ENCODE measurements around the gene INS. TPM values are rescaled to one million over a fixed set of nuclear protein-coding genes. Genes with fewer than 3 reads are reported as not detected.

Gene INS
- total and polyA plus RNA-seq, 4 donors, result 1.2 to 3.3 TPM; not detected in 2

DNA sequence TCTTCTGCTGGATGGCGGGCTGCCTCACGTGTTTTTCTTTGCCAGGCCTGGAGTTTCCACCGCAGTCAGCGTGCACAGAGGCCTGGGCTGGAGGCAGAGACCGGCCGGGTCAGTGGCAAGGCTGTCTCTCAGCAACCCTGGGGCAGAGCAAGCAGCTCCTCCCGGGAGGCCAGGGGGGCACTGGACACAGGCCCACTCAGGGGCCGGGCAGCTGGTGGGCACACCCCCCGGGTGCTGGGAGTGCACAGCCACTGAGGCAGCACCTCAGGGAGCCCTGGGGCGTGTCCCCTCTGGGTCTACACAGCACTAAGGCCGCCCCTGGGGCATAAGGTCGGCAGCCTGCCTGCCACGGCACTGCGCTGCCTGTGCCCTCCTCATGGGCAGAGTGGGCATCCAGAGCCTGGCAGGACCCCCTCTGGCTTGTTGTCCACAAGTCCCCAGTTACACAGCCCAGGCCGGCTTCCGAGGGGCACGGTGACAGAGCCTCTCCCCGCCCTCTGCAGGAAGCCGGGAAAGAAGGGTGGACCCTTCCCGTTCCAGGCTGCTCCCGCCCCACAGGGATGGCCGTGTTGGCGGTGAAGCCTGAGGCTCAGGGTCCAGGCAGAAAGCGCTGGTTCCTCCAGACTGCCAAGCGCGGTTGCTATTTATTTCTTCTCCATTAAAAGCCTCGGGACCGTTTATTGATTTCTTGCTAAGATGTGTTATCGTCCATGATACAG, 29.1 kb upstream of the INS start:
- no peak for ATAC-seq (ENCODE audit: insufficient read depth, low FRiP score)
- peaks cover 0 to 7% (median 3%) of the 10 kb centered on the region in 3 donors for H3K27me3 ChIP-seq (ENCODE audit: control insufficient read depth in 3 of 3, insufficient read depth in 3 of 3, low read length in 2 of 3)

DNA sequence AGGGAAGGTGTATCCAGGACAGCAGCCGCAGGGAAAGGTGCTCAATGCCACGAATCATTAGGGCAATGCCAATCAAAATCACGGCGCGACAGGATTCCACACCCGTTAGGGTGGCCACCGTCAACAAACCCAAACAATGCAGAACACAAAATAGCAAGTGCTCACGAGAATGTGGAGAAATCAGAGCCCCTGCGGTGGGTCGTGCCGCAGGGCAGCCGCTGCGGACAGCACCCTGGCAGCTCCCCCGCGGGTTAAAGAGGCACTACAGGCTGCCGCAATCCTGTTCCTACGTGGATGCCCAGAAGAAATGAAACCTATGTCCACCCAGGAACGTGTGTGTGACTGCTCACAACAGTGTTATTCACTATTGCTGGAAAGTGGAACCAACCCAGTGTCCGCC, 27.7 kb upstream of the INS start:
- DNase-seq (no peak), ATAC-seq (ENCODE audit: insufficient read depth, low FRiP score) (no peak)
- TF ChIP-seq, protein P1, sequence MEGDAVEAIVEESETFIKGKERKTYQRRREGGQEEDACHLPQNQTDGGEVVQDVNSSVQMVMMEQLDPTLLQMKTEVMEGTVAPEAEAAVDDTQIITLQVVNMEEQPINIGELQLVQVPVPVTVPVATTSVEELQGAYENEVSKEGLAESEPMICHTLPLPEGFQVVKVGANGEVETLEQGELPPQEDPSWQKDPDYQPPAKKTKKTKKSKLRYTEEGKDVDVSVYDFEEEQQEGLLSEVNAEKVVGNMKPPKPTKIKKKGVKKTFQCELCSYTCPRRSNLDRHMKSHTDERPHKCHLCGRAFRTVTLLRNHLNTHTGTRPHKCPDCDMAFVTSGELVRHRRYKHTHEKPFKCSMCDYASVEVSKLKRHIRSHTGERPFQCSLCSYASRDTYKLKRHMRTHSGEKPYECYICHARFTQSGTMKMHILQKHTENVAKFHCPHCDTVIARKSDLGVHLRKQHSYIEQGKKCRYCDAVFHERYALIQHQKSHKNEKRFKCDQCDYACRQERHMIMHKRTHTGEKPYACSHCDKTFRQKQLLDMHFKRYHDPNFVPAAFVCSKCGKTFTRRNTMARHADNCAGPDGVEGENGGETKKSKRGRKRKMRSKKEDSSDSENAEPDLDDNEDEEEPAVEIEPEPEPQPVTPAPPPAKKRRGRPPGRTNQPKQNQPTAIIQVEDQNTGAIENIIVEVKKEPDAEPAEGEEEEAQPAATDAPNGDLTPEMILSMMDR (IDR thresholded peaks at IDR 0.05; ENCODE audit: control extremely low read depth, extremely low read depth), result no peak
- H3K4me1 ChIP-seq (ENCODE audit: control insufficient read depth in 5 of 5, insufficient read depth in 5 of 5, low read length in 5 of 5), result peaks cover 0 to 16% (median 0%) of the 10 kb centered on the region in 5 donors
- no peak overlapping the region for H3K4me3 ChIP-seq
- H3K27me3 ChIP-seq (ENCODE audit: control insufficient read depth in 3 of 3, insufficient read depth in 3 of 3, low read length in 2 of 3), result peaks cover 0 to 7% (median 3%) of the 10 kb centered on the region in 3 donors
- H3K9me3 ChIP-seq (ENCODE audit: control insufficient read depth in 4 of 4, insufficient read depth in 3 of 4, low read length in 3 of 4), result peaks cover 0 to 2% (median under 1%) of the 10 kb centered on the region in 4 donors
- no peak overlapping the region for H3K27ac ChIP-seq (ENCODE audit: low read depth in 1 of 2, low read length in 1 of 2)
- WGBS, 2 donors, result 86 to 93% methylated on average over 19 of the region's 19 CpGs
- no peak overlapping the region for H3K9ac ChIP-seq (ENCODE audit: insufficient read depth in 1 of 2, low read length in 2 of 2)
- H3K36me3 ChIP-seq (ENCODE audit: control insufficient read depth in 4 of 4, insufficient read depth in 4 of 4, low read length in 4 of 4), result no peaks in the 10 kb centered on the region

More for the DNA sequence above, 29.1 kb upstream of the INS start:
- peaks cover 0 to 2% (median under 1%) of the 10 kb centered on the region in 4 donors for H3K9me3 ChIP-seq (ENCODE audit: control insufficient read depth in 4 of 4, insufficient read depth in 3 of 4, low read length in 3 of 4)
- no peak overlapping the region for H3K27ac ChIP-seq (ENCODE audit: low read depth in 1 of 2, low read length in 1 of 2)
- WGBS, 2 donors, result 68 to 80% methylated on average over 27 to 29 of the region's 29 CpGs
- TF ChIP-seq, protein P1 (IDR thresholded peaks at IDR 0.05; ENCODE audit: control extremely low read depth, extremely low read depth), result no peak
- no peaks in the 10 kb centered on the region for H3K36me3 ChIP-seq (ENCODE audit: control insufficient read depth in 4 of 4, insufficient read depth in 4 of 4, low read length in 4 of 4)
- H3K4me3 ChIP-seq, result no peak overlapping the region
- H3K9ac ChIP-seq (ENCODE audit: insufficient read depth in 1 of 2, low read length in 2 of 2), result no peak overlapping the region
- DNase-seq, result peak in 1 of 3 donors; percentile 15
- peaks cover 0 to 16% (median 0%) of the 10 kb centered on the region in 5 donors for H3K4me1 ChIP-seq (ENCODE audit: control insufficient read depth in 5 of 5, insufficient read depth in 5 of 5, low read length in 5 of 5)

DNA sequence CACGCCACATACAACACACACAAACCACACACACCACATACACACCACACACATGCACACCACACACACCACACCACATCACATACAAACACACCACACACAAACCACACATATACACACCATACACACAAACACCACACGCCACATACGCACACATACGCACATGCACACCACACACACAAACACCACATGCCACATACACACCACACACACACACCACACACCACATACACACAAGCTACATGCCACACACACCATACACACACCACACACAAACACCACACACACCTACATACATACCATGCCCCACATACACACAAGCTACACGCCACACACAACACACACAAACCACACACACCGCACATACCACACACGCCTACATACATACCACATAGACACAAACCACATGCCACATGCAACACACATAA, 26.3 kb upstream of the INS start:
- no peak overlapping the region for H3K27ac ChIP-seq (ENCODE audit: low read depth in 1 of 2, low read length in 1 of 2)
- ATAC-seq (ENCODE audit: insufficient read depth, low FRiP score), result no peak
- 88 to 98% methylated on average over 7 of the region's 7 CpGs for WGBS, 2 donors
- no peak overlapping the region for H3K9ac ChIP-seq (ENCODE audit: insufficient read depth in 1 of 2, low read length in 2 of 2)
- DNase-seq, result no peak
- H3K27me3 ChIP-seq (ENCODE audit: control insufficient read depth in 3 of 3, insufficient read depth in 3 of 3, low read length in 2 of 3), result peaks cover 0 to 7% (median 3%) of the 10 kb centered on the region in 3 donors
- no peaks in the 10 kb centered on the region for H3K36me3 ChIP-seq (ENCODE audit: control insufficient read depth in 4 of 4, insufficient read depth in 4 of 4, low read length in 4 of 4)
- peaks cover 0 to 16% (median 0%) of the 10 kb centered on the region in 5 donors for H3K4me1 ChIP-seq (ENCODE audit: control insufficient read depth in 5 of 5, insufficient read depth in 5 of 5, low read length in 5 of 5)
- peaks cover 0 to 2% (median under 1%) of the 10 kb centered on the region in 4 donors for H3K9me3 ChIP-seq (ENCODE audit: control insufficient read depth in 4 of 4, insufficient read depth in 3 of 4, low read length in 3 of 4)
- TF ChIP-seq, protein P1 (IDR thresholded peaks at IDR 0.05; ENCODE audit: control extremely low read depth, extremely low read depth), result no peak
- no peak overlapping the region for H3K4me3 ChIP-seq

Data from lung (tissue), 12 donors.